ENCODE data around the gene DDX6. TPM values are rescaled to one million over a fixed set of nuclear protein-coding genes. Genes with fewer than 3 reads are reported as not detected.

Gene DDX6
- total and polyA plus RNA-seq, 2 of the 8 experiments (the other 6 are each of a cell fraction or from before 2014, with no cell fraction given): 29.8 to 181 TPM

DNA sequence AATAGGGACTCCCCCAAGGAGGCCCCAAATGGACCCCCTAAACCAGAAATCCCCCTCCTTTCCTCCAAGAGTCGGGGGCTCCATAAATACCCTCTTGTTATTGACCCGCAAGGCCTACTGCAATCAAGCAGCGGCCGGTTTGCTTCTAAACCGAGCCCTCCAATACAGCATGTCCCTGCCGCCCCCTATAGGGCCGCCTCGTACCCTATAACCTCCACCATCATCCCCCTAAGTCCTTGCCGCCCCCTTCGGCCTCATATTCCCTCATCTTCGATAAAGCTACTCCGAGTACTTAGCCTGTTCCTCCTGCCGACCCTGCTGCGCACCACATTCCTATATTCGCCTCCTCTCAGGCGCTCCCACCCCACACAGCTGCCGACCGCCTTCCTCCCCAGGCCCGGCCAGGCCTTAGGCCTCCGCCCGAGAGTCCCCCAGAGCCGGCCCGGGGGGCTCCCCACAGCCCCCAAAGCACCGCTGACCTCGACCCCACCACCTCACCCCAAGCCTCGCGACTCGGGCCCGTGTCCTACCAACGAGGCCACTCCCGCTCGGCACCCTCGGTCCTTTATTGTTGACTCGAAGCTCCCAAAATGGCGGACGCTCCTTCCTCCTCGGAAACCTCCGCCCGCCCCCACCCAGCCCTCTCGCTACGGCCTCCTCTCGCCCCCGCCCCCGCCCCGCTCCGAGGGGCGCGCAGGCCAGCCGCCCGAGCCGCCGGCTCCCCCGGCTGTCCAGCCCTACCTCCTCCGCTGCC, 430 bp downstream of the DDX6 start (continued):
- peak in 1 of 2 experiments; percentile 10; a peak in 1 of 3 replicates for TF ChIP-seq POLR2A (IDR thresholded peaks at IDR 0.05; ENCODE audit: control extremely low read depth in 1 of 2, low read depth in 2 of 2, low read length in 2 of 2)
- peak; percentile 30 to 39; a peak in 3 of 4 replicates for TF ChIP-seq RAD21 (IDR thresholded peaks at IDR 0.05 in 1 of 2, conservative IDR thresholded peaks at IDR 0.05 in 1 of 2; ENCODE audit: low read depth in 2 of 2, low read length in 2 of 2)
